Neural cell (in vitro differentiated cells): ENCODE data around the gene SNTA1. TPM values are rescaled to one million over a fixed set of nuclear protein-coding genes. Genes with fewer than 3 reads are reported as not detected.
"Not testable (repeated sequence)": the region's sequence is repeated elsewhere in the genome, so short reads cannot be mapped to it uniquely, and the experiment has no call there.

Source experiments
- H2AFZ ChIP-seq: fragments of 200-600, 300-800 bp; sonication (generic), shearing (Covaris generic); 2 replicates; pipeline ENCODE4 v1.6.0; 2014; ENCODE audit warnings: low read depth, mild to moderate bottlenecking, antibody characterized with exemption, low read length, moderate library complexity
- H3F3A ChIP-seq: fragments of 200-600 bp; shearing (Covaris generic); 2 replicates; pipeline ENCODE4 v1.6.1; 2016; ENCODE audit warnings: mild to moderate bottlenecking, moderate library complexity, mixed read lengths, antibody characterized with exemption, low read length; ENCODE audit not compliant: insufficient read depth, poor library complexity, severe bottlenecking
- H3K27ac ChIP-seq: fragments of 200-600, 300-800 bp; sonication (generic), shearing (Covaris generic); 2 replicates; pipeline ENCODE4 v1.5.1; 2014; ENCODE audit warnings: mild to moderate bottlenecking, low read length, moderate library complexity
- H3K27me3 ChIP-seq: fragments of 300-800, 200-600 bp; sonication (generic), shearing (Covaris generic); 2 replicates; pipeline ENCODE4 v1.6.0; 2014; ENCODE audit warnings: mild to moderate bottlenecking, low read depth, low read length, moderate library complexity; ENCODE audit not compliant: insufficient read depth
- H3K36me3 ChIP-seq: fragments of 300-800, 200-600 bp; sonication (generic), shearing (Covaris generic); 2 replicates; pipeline ENCODE4 v1.5.1; 2014; ENCODE audit warnings: mild to moderate bottlenecking, antibody characterized with exemption, low read length, moderate library complexity; ENCODE audit not compliant: insufficient read depth
- H3K4me2 ChIP-seq: fragments of 300-800, 200-600 bp; sonication (generic), shearing (Covaris generic); 2 replicates; pipeline ENCODE4 v1.6.0; 2014; ENCODE audit warnings: mild to moderate bottlenecking, low read length
- H3K4me3 ChIP-seq: fragments of 300-800, 200-600 bp; sonication (generic), shearing (Covaris generic); 2 replicates; pipeline ENCODE4 v1.5.1; 2014; ENCODE audit warnings: mild to moderate bottlenecking, low read length, moderate library complexity
- H3K79me2 ChIP-seq: fragments of 200-600 bp; shearing (Covaris generic); replicated peaks from 2 replicates; pipeline ENCODE4 v1.6.0; 2014; ENCODE audit warnings: mild to moderate bottlenecking, low read length, moderate library complexity; ENCODE audit not compliant: insufficient read depth
- H3K9ac ChIP-seq: fragments of 300-800, 200-600 bp; sonication (generic), shearing (Covaris generic); 2 replicates; pipeline ENCODE4 v1.6.1; 2016; ENCODE audit warnings: mild to moderate bottlenecking, low read length, mixed read lengths
- H3K9me2 ChIP-seq: fragments of 200-600 bp; shearing (Covaris generic); 2 replicates; pipeline ENCODE4 v1.6.1; 2016; ENCODE audit warnings: mild to moderate bottlenecking, low read length, mixed read lengths; ENCODE audit not compliant: insufficient read depth
- H3K9me3 ChIP-seq: fragments of 200-600, 300-800 bp; sonication (generic), shearing (Covaris generic); 2 replicates; pipeline ENCODE4 v1.6.1; 2016; ENCODE audit warnings: mild to moderate bottlenecking, mixed run types, low read length, moderate library complexity, mixed read lengths
- H4K20me1 ChIP-seq: fragments of 200-600 bp; shearing (Covaris generic); 2 replicates; pipeline ENCODE4 v1.6.1; 2016; ENCODE audit warnings: mild to moderate bottlenecking, mixed run types; ENCODE audit not compliant: insufficient read depth
- EP300 ChIP-seq: fragments of 450-650 bp; conservative IDR thresholded peaks from 2 replicates; pipeline ENCODE4 v1.6.1; 2014; ENCODE audit warnings: antibody characterized with exemption, mild to moderate bottlenecking, moderate library complexity; ENCODE audit not compliant: poor library complexity, severe bottlenecking
- EZH2 ChIP-seq: fragments of 200-600, 300-800 bp; shearing (Covaris generic), sonication (generic); IDR thresholded peaks from 2 replicates; pipeline ENCODE4 v1.6.1; 2014; ENCODE audit warnings: antibody characterized with exemption, low read length, borderline replicate concordance, mild to moderate bottlenecking; ENCODE audit not compliant: insufficient read depth, poor library complexity, severe bottlenecking
- MXI1 ChIP-seq: fragments of 450-650 bp; conservative IDR thresholded peaks from 2 replicates; pipeline ENCODE4 v1.6.1; 2014; ENCODE audit warnings: antibody characterized with exemption, mild to moderate bottlenecking; ENCODE audit not compliant: poor library complexity, severe bottlenecking
- POLR2AphosphoS5 ChIP-seq: IDR thresholded peaks from 2 replicates; pipeline ENCODE4 v1.6.1; 2012
- RAD21 ChIP-seq: fragments of 450-650 bp; conservative IDR thresholded peaks from 2 replicates; pipeline ENCODE4 v1.6.1; 2014; ENCODE audit warnings: antibody characterized with exemption, mild to moderate bottlenecking, moderate library complexity
- SMC3 ChIP-seq: fragments of 450-650 bp; conservative IDR thresholded peaks from 2 replicates; pipeline ENCODE4 v1.6.1; 2014; ENCODE audit warnings: antibody characterized with exemption, mild to moderate bottlenecking, moderate library complexity; ENCODE audit not compliant: poor library complexity
- TAF1 ChIP-seq: IDR thresholded peaks from 2 replicates; pipeline ENCODE4 v1.6.1; 2012; ENCODE audit warnings: low read depth
- polyA plus RNA-seq: library from polyadenylated mRNA; depleted of rRNA; stranded (reverse); fragments of >200 nt; gene quantifications from 2 replicates; pipeline ENCODE4 v1.2.3, GENCODE V29; 2014
- TF ChIP-seq, protein P1 (sequence below): fragments of 450-650 bp; IDR thresholded peaks from 2 replicates; pipeline ENCODE4 v1.5.1; 2014; ENCODE audit warnings: antibody characterized with exemption, mild to moderate bottlenecking, moderate library complexity; ENCODE audit not compliant: poor library complexity, severe bottlenecking
- TF ChIP-seq, protein P2 (sequence below): IDR thresholded peaks from 2 replicates; pipeline ENCODE4 v1.6.1; 2012; ENCODE audit warnings: borderline replicate concordance

Gene SNTA1
- polyA plus RNA-seq, 1 donor from 2014 or later = 7.2 TPM

DNA sequence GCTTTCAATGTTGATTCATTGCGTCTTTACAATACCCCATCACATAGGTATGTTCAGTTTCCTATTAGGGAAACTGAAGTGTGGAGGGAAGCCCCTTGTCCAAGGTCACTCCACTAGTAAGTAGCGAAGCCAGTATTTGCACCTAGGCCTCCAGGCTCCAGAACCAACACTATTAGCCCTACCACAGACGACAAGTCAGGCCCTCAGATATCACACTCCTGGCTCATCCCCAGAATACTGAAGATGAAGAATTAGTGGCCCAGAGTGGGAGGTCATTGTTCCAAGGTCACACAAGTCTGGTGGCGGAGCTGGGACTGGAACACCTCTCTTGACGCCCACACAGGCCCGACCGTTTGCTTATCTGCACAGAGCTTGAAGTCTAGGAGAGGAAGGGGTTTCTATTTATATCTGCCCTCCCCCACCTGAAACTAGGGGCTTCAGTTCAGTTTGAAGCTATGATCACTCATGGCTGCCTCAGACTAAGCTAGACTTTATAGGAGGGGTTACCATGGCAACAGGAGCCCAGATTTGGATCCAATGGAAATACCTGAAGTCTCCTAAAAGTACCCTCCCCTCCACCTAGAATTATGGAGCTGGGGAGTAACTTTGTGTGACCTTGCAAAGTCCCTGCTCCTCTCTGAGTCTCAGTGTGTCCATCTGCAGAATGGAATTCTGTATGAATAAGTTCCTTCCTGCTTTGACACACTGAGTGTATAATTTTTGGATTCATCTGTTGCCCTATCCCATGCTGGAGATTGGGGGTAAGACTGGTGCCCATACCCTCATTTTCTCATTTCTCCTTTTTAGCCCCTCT is 2.2 kb downstream of the SNTA1 start:
- Histone ChIP-seq H3K36me3 (no peaks in the 10 kb centered on the region), H3K27me3 (peaks cover 4% of the 10 kb centered on the region), H4K20me1 (no peaks in the 10 kb centered on the region), H3K4me3 (no peak overlapping the region), H3F3A (no peaks in the 10 kb centered on the region), H3K9me2 (no peaks in the 10 kb centered on the region), H3K79me2 (no peaks in the 10 kb centered on the region), H2AFZ (no peak overlapping the region), H3K9ac (no peak overlapping the region), H3K9me3 (no peaks in the 10 kb centered on the region), H3K4me2 (no peak overlapping the region), H3K27ac (no peak overlapping the region)
- TF ChIP-seq TAF1 = no peak
- no peak for TF ChIP-seq MXI1
- TF ChIP-seq, protein P1, sequence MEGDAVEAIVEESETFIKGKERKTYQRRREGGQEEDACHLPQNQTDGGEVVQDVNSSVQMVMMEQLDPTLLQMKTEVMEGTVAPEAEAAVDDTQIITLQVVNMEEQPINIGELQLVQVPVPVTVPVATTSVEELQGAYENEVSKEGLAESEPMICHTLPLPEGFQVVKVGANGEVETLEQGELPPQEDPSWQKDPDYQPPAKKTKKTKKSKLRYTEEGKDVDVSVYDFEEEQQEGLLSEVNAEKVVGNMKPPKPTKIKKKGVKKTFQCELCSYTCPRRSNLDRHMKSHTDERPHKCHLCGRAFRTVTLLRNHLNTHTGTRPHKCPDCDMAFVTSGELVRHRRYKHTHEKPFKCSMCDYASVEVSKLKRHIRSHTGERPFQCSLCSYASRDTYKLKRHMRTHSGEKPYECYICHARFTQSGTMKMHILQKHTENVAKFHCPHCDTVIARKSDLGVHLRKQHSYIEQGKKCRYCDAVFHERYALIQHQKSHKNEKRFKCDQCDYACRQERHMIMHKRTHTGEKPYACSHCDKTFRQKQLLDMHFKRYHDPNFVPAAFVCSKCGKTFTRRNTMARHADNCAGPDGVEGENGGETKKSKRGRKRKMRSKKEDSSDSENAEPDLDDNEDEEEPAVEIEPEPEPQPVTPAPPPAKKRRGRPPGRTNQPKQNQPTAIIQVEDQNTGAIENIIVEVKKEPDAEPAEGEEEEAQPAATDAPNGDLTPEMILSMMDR = no peak
- TF ChIP-seq RAD21 = no peak
- TF ChIP-seq, protein P2, sequence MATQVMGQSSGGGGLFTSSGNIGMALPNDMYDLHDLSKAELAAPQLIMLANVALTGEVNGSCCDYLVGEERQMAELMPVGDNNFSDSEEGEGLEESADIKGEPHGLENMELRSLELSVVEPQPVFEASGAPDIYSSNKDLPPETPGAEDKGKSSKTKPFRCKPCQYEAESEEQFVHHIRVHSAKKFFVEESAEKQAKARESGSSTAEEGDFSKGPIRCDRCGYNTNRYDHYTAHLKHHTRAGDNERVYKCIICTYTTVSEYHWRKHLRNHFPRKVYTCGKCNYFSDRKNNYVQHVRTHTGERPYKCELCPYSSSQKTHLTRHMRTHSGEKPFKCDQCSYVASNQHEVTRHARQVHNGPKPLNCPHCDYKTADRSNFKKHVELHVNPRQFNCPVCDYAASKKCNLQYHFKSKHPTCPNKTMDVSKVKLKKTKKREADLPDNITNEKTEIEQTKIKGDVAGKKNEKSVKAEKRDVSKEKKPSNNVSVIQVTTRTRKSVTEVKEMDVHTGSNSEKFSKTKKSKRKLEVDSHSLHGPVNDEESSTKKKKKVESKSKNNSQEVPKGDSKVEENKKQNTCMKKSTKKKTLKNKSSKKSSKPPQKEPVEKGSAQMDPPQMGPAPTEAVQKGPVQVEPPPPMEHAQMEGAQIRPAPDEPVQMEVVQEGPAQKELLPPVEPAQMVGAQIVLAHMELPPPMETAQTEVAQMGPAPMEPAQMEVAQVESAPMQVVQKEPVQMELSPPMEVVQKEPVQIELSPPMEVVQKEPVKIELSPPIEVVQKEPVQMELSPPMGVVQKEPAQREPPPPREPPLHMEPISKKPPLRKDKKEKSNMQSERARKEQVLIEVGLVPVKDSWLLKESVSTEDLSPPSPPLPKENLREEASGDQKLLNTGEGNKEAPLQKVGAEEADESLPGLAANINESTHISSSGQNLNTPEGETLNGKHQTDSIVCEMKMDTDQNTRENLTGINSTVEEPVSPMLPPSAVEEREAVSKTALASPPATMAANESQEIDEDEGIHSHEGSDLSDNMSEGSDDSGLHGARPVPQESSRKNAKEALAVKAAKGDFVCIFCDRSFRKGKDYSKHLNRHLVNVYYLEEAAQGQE = no peak
- no peak for TF ChIP-seq POLR2AphosphoS5
- TF ChIP-seq SMC3 = no peak
- no peak for TF ChIP-seq EZH2
- TF ChIP-seq EP300 = no peak

DNA sequence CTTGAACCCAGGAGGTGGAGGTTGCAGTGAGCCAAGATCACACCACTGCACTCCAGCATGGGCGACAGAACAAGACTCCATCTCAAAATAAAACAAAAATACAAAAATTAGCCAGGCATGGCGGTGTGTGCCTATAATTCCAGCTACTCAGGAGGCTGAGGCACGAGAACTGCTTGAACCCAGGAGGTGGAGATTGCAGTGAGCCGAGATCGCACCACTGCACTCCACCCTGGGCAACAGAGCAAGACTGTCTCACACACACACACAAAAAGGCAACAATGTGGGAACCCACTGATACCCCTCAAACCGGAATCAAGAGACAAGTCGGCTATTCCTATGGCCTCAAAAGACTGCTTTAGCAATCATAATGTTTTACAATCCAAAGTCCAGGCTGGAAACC is 3.0 kb downstream of the SNTA1 start:
- H3K9me2 ChIP-seq, H3K9me3 ChIP-seq, H3K27ac ChIP-seq, H3K79me2 ChIP-seq, H3K36me3 ChIP-seq, H3K9ac ChIP-seq, H2AFZ ChIP-seq, H3F3A ChIP-seq, H4K20me1 ChIP-seq, H3K27me3 ChIP-seq, H3K4me3 ChIP-seq, H3K4me2 ChIP-seq: not testable (repeated sequence)
